Fibroblast of skin of abdomen (primary cell): ENCODE data around the gene PDXK. TPM values are rescaled to one million over a fixed set of nuclear protein-coding genes. Genes with fewer than 3 reads are reported as not detected.
"Not testable (repeated sequence)": the region's sequence is repeated elsewhere in the genome, so short reads cannot be mapped to it uniquely, and the experiment has no call there.

ENCODE experiments used
- DNase-seq: peaks from one replicate; pipeline ENCODE4 v3.0.0-alpha.2; 2013
- polyA plus RNA-seq, 2 experiments: library from polyadenylated mRNA; unstranded; fragments of 120-200 nt; gene quantifications; one replicate each; pipeline ENCODE4 v1.2.1, GENCODE V29; 2013; ENCODE audit not compliant: insufficient read length in 2 of 2

The PDXK gene
- polyA plus RNA-seq (2013, experiment 1 of 2; ENCODE audit: insufficient read length) = 98.0 TPM
- polyA plus RNA-seq (2013, experiment 2 of 2; ENCODE audit: insufficient read length) = 104 TPM

GRCh38 chr21:43718872-43719747 lies at the start of gene PDXK:
TSS of gene PDXK (plus strand) at chr21:43719129. CDS start at chr21:43719295, 166 bp downstream.
- DNase-seq = peak; percentile 83

DNA sequence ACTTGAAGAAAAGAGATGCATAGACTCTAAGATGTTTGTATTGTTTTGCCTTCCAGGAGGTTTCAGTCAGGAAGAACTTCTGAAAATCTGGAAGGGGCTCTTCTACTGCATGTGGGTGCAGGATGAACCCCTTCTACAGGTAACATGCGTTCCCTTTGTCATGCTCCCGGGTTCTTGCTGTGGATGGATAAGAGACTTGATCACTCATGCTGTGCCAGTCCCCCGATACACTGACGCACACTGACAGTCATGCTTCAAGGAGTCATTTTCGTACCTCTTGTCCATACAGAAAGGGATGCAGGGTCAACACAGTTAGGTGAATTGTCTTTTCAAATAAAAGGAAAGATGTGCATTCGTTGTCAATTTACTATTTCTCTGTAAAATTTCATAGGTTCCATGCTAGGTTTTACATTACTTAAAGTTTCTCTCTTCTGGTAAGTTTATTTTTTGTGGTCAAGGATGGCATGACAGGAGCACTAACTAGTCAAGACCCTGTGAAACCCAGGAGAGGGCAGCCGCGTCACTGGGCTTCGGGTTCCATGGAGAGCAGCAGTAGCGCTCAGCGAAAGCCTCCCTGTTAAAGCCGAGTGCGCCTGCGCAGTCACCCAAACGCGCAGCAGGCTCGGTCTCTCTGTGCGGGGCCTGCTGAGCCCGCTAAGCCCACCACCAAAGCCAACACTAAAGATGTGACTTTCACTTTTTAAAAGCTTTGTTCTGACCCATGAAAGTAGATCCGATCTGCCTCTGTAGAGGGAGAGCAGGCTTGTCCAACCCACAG lies 48.9 kb upstream of the PDXK start:
- no peak for DNase-seq

GRCh38 chr21:43675871-43676270 lies 43.1 kb upstream of the PDXK start:
- no peak for DNase-seq

- DNase-seq = no peak
Observed at GRCh38 chr21:43676391-43676790, 42.5 kb upstream of the PDXK start.

DNA sequence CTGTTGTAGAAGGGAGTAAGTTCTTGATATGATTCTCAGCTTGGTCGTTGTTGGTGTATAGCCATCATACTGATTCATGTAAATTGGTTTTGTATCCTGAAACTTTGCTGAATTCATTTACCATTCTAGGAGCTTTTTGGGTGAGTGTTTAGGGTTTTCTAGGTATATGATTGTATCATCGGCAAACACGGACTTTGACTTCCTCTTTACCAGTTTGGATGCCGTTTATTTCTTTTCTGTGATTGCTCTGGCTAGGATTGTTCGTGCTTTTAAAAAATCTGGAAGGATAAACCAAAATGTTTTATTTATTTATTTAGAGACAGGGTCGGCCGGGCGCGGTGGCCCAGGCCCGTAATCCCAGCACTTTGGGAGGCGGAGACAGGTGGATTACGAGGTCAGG lies 39.0 kb upstream of the PDXK start:
- DNase-seq = no peak

DNA sequence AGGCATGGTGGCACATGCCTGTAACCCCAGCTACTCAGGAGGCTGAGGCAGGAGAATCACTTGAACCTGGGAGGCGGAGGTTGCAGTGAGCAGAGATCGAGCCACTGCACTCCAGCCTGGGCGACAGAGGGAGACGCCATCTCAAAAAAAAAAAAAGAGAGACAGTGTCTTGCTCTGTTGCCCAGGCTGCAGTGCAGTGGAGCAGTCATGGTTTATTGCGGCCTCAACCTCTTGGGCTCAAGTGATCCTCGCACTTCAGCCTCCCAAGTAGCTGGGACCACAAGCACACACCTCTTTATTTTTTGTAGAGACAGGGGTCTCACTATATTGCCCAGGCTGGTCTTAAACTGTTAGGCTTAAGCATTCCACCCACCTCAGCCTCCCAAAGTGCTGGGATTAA lies 38.5 kb upstream of the PDXK start:
- DNase-seq = not testable (repeated sequence)

GRCh38 chr21:43681650-43682049 lies 37.3 kb upstream of the PDXK start:
- DNase-seq = no peak

- DNase-seq = no peak
Observed at GRCh38 chr21:43684424-43684823, 34.5 kb upstream of the PDXK start.

DNA sequence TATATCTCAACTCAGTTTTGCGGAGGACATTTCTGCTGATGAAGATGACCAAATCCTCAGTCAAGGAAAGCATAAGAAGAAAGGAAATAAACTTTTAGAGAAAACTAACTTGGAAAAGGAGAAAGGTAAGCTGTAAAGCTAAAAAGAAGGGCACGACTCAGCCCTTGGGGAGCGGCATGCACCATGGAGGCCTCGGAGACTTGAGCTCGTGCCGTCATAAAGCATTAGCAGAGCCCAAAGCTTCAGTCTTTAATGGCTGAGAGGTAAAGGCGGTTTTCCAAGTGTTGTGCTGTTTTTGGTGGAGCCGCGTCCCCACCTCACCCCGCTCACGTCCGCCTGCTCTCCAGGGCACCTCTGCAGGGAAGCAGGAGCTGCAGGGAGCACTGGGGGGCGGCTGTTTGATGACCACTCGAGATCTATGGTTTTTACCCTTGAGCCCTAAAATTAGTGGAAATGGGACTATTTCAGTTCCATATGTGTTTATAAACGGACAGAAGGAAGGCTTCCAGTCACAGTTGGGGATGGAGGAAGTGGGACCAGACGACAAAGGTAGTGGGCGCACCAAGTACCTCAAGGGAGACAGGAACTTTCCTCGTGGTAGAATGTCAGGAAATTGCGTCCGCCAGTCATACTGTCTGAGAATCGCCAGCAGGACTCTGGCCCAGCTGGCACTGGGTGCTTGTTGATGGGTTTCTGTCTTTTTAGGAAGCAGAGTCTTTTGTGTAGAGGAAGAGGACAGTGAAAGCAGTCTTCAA lies 31.9 kb upstream of the PDXK start:
- DNase-seq = no peak

DNA sequence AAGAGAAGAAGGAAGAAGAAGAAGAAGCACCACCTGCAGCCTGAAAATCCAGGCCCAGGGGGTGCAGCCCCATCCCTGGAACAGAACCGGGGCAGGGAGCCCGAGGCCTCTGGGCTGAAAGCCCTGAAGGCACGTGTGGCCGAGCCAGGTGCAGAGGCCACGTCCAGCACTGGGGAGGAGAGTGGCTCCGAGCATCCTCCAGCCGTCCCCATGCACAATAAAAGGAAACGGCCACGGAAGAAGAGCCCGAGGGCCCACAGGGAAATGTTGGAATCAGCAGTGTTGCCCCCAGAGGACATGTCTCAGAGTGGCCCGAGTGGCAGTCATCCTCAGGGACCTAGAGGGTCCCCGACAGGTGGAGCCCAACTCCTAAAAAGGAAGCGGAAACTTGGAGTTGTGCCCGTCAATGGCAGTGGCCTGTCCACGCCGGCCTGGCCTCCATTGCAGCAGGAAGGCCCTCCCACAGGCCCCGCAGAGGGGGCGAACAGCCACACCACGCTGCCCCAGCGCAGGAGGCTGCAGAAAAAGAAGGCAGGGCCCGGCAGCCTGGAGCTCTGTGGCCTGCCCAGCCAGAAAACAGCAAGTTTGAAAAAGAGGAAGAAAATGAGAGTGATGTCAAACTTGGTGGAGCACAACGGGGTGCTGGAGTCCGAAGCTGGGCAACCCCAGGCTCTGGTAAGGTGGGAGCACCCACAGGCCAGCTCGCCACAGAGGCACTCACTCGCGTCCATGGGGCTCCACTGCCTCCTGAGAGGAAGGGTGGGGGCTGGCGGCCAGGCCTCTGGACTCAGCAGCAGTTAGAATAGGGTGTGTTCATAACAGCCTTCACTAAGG lies 31.1 kb upstream of the PDXK start:
- no peak for DNase-seq

GRCh38 chr21:43688906-43689305 lies 30.0 kb upstream of the PDXK start:
- DNase-seq = no peak

- no peak for DNase-seq
Observed at GRCh38 chr21:43689556-43690337, 29.2 kb upstream of the PDXK start.

DNA sequence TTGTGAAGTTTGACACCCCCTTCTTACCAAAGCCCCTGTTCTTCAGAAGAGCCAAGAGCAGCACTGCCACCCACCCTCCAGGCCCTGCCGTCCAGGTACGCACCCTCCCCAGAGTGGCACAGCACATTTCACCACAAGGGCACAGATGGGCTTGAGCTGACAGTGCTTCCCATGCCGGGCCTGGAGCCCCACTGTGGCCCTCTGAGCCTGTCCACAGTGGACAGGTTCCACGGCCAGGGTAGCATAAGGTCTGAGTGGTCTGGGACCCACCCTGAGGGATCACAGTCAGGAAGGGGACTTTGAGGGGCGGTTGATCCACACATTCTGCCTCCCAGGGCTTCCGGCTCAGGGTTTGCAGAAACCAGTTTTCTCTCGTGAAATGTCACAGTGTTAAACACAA lies 28.6 kb upstream of the PDXK start:
- DNase-seq = no peak

DNA sequence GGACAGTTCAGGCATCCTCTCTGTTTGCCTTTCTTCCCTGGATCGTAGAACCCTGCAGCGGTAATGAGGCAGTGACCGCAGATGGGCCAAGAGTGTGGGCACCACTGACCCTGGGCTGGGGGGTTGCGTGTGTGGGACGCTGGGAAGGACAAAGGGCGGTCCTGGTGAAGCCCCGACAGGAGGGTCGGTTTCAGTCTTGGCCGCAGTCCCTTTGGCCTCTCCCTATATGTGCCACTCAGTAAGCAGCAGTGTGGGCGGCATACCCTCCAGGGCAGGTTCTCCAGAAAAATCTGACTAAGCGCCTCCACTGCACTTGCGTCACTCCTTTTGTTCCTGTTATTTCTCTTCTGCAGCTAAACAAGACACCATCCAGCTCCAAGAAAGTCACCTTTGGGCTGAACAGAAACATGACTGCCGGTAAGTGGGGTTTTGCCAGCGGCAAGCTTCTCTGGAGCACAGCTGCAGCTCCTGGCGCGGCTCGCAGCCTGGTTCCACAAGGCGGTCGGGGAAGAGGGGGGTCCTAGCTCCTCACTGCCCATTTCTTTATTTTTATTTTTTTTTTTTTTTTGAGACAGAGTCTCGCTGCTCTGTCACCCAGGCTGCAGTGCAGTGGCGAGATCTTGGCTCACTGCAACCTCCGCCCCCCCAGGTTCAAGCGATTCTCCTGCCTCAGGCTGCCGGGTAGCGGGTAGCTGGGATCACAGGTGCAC lies 27.7 kb upstream of the PDXK start:
- no peak for DNase-seq

DNA sequence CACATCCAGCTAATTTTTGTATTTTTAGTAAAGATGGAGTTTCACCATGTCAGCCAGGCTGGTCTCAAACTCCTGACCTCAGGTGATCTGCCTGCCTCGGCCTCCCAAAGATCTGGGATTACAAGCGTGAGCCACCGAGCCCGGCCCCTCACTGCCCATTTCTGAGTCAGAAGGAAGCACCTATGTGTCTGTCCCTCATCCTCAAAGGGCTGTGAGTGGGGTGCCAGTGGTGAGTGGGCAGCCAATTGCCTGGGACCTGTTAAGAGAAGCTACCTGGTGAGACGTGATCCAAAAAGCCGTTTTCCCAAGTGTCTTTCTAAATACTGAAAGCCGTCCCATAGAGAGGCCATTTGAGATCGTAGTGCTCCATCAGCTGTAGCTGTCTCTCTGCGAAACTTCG lies 27.1 kb upstream of the PDXK start:
- no peak for DNase-seq

GRCh38 chr21:43692949-43693348 lies 26.0 kb upstream of the PDXK start:
- no peak for DNase-seq

DNA sequence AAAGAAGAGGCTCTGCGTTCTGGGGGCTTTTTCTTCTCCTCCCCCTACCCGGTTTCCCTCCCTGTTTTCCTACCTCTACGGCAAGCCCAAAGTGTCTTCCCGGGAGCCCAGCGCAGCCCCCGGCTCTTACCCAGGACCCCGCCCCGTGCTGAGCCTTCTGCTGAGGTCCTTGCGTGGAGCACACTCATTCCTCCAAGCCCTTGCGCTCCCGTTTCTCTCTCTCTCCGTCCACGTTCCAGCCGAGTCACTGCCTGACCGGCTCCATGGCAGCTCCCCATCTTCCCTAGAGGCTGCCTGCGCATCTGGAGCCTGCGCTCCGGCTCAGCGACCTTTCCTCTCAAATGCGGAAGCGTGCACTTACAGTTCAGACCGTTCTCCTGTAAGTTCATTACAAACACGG lies 24.9 kb upstream of the PDXK start:
- no peak for DNase-seq

GRCh38 chr21:43694437-43695079 lies 24.4 kb upstream of the PDXK start:
- no peak for DNase-seq

DNA sequence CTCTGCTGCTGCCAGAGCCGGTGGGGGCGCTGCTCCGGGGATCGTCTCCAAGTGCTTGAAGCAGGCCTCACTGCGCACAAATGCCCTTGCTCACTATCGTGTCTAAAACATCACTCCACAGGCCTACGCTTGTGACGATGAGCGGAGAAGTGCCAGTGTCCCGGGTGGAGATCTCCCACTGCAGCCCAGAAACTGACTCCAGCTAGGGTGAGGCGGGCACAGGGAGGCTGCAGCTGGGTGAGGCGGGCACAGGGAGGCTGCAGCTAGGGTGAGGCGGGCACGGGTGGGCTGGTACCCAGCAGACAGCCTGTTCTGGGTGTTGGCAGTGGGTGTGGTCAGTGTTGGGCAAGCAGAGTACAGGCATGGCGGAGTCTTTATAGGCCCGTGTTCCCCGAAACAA lies 22.7 kb upstream of the PDXK start:
- DNase-seq = no peak
